Keratinocyte (primary cell): ENCODE results near the gene JADE2. TPM values are rescaled to one million over a fixed set of nuclear protein-coding genes. Genes with fewer than 3 reads are reported as not detected.

Experiments
- DNase-seq: peaks from one replicate; pipeline ENCODE4 v3.0.0-alpha.2; 2011; ENCODE audit warnings: low read depth, missing footprints, low spot score
- FAIRE-seq: peaks from 2 replicates; lab custom pipeline; 2011; peaks lifted over from hg19 to GRCh38; lab: Jason Lieb, UNC
- H2AFZ ChIP-seq: 2 replicates; pipeline ENCODE4 v1.6.0; 2012; ENCODE audit warnings: low read length, control low read depth, inconsistent platforms; ENCODE audit not compliant: control insufficient read depth
- H3K27ac ChIP-seq: 2 replicates; pipeline ENCODE4 v1.5.1; 2011; ENCODE audit warnings: low read length; ENCODE audit not compliant: control insufficient read depth, insufficient read depth
- H3K27me3 ChIP-seq: 3 replicates; pipeline ENCODE4 v1.6.0; 2011; ENCODE audit warnings: low read length; ENCODE audit not compliant: control insufficient read depth, insufficient read depth; ENCODE audit errors: extremely low read depth
- H3K36me3 ChIP-seq, 2 experiments: 2 replicates in 1 of 2; 3 replicates in 1 of 2; pipeline ENCODE4 v1.5.1; 2011; ENCODE audit warnings: low read length in 2 of 2, mild to moderate bottlenecking in 1 of 2; ENCODE audit not compliant: control insufficient read depth in 2 of 2, insufficient read depth in 2 of 2; ENCODE audit errors: extremely low read depth in 1 of 2
- H3K4me1 ChIP-seq: 3 replicates; pipeline ENCODE4 v1.5.1; 2011; ENCODE audit warnings: low read length; ENCODE audit not compliant: control insufficient read depth, insufficient read depth; ENCODE audit errors: extremely low read depth
- H3K4me2 ChIP-seq: 3 replicates; pipeline ENCODE4 v1.6.0; 2011; ENCODE audit warnings: low read depth, low read length; ENCODE audit not compliant: control insufficient read depth, insufficient read depth; ENCODE audit errors: extremely low read depth
- H3K4me3 ChIP-seq, 3 experiments: fragments of 200-600 bp in 1 of 3; sonication (generic) in 1 of 3; 2 replicates in 2 of 3; 3 replicates in 1 of 3; pipeline ENCODE4 v1.5.1; 2011 to 2016; ENCODE audit warnings: low read length in 3 of 3, mild to moderate bottlenecking in 3 of 3, control low read depth in 2 of 3, inconsistent platforms in 1 of 3, low read depth in 1 of 3, mixed read lengths in 1 of 3, mixed run types in 1 of 3, moderate library complexity in 1 of 3; ENCODE audit not compliant: control insufficient read depth in 2 of 3, insufficient read depth in 2 of 3; ENCODE audit errors: extremely low read depth in 1 of 3
- H3K79me2 ChIP-seq: 2 replicates; pipeline ENCODE4 v1.6.0; 2012; ENCODE audit warnings: low read length; ENCODE audit not compliant: control insufficient read depth, insufficient read depth
- H3K9ac ChIP-seq: 3 replicates; pipeline ENCODE4 v1.6.0; 2011; ENCODE audit warnings: low read length; ENCODE audit not compliant: control insufficient read depth, insufficient read depth; ENCODE audit errors: extremely low read depth
- H3K9me1 ChIP-seq: 3 replicates; pipeline ENCODE4 v1.6.0; 2011; ENCODE audit warnings: low read length; ENCODE audit not compliant: control insufficient read depth, insufficient read depth; ENCODE audit errors: extremely low read depth
- H3K9me3 ChIP-seq: 2 replicates; pipeline ENCODE4 v1.5.1; 2012; ENCODE audit warnings: low read depth, low read length; ENCODE audit not compliant: control insufficient read depth
- H4K20me1 ChIP-seq: 3 replicates; pipeline ENCODE4 v1.6.0; 2011; ENCODE audit warnings: low read length; ENCODE audit not compliant: control insufficient read depth, insufficient read depth; ENCODE audit errors: extremely low read depth
- EZH2 ChIP-seq: IDR thresholded peaks from one replicate; pipeline ENCODE4 v1.6.1; 2012; ENCODE audit warnings: inconsistent platforms, mild to moderate bottlenecking, low read length, moderate library complexity
- dilution Hi-C: fragments of 300-500 bp; cut with MboI; formaldehyde crosslinking; loops from one replicate; pipeline ENCODE4 v1.7.0; 2020; ENCODE audit warnings: low sequenced_read_pairs; ENCODE audit not compliant: extremely low pct_ligation_motif_present
- polyA plus RNA-seq, 5 experiments: library from polyadenylated mRNA; depleted of rRNA in 3 of 5; stranded (reverse) in 3 of 5; stranded (forward) in 1 of 5; unstranded in 1 of 5; fragments of >200 nt; gene quantifications; 1 replicate in 1 of 5; 2 replicates in 3 of 5; 3 replicates in 1 of 5; pipeline versions ENCODE4 v1.2.1 to v1.2.3, GENCODE V29; 2011 to 2012; ENCODE audit warnings: missing spikeins in 2 of 5, low read depth in 1 of 5, low replicate concordance in 1 of 5
- TF ChIP-seq, protein P1 (sequence below), 3 experiments: IDR thresholded peaks in 1 of 3; conservative IDR thresholded peaks in 1 of 3; optimal IDR thresholded peaks in 1 of 3; 2 replicates in 2 of 3; 3 replicates in 1 of 3; pipeline versions ENCODE3 to v1.5.1; 2011; ENCODE audit warnings: low read length in 3 of 3, mild to moderate bottlenecking in 3 of 3, moderate library complexity in 2 of 3, control low read depth in 1 of 3, inconsistent platforms in 1 of 3; ENCODE audit not compliant: insufficient read depth in 2 of 3; ENCODE audit errors: extremely low read depth in 1 of 3

Gene JADE2
- polyA plus RNA-seq, 1 donor (not counting 4 experiments of a cell fraction or from before 2014, with no cell fraction given): 11.1 TPM

DNA sequence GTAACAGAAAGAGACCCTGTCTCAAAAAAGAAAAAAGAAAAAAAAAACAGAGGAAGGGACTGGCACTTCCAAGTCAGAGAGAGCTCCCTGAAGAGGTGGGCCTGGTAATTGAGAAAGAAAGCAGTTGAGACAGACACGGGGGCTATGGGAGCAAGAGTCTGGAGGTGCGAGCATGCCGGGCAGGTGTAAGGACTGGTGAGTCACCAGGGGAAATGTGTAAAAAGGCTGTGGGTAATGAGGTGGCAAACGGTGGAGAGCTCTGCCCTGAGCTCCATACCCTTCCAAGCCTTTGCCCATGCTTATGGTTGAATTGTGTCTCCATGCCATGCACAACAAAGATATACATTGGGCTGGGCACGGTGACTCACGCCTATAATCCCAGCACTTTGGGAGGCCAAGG is 18.0 kb upstream of the JADE2 start:
- Histone ChIP-seq H2AFZ (no peak overlapping the region), H3K4me2 (no peak overlapping the region), H3K27me3 (no peaks in the 10 kb centered on the region), H3K9ac (no peak overlapping the region), H3K36me3 (no peaks in the 10 kb centered on the region), H3K4me1 (peaks cover 79% of the 10 kb centered on the region), H4K20me1 (no peaks in the 10 kb centered on the region), H3K27ac (no peak overlapping the region), H3K4me3 (no peak overlapping the region), H3K79me2 (no peaks in the 10 kb centered on the region), H3K9me3 (no peaks in the 10 kb centered on the region), H3K9me1 (no peaks in the 10 kb centered on the region)
- dilution Hi-C loops: no loop called here
- TF ChIP-seq, protein P1, sequence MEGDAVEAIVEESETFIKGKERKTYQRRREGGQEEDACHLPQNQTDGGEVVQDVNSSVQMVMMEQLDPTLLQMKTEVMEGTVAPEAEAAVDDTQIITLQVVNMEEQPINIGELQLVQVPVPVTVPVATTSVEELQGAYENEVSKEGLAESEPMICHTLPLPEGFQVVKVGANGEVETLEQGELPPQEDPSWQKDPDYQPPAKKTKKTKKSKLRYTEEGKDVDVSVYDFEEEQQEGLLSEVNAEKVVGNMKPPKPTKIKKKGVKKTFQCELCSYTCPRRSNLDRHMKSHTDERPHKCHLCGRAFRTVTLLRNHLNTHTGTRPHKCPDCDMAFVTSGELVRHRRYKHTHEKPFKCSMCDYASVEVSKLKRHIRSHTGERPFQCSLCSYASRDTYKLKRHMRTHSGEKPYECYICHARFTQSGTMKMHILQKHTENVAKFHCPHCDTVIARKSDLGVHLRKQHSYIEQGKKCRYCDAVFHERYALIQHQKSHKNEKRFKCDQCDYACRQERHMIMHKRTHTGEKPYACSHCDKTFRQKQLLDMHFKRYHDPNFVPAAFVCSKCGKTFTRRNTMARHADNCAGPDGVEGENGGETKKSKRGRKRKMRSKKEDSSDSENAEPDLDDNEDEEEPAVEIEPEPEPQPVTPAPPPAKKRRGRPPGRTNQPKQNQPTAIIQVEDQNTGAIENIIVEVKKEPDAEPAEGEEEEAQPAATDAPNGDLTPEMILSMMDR (optimal IDR thresholded peaks at IDR 0.05 in 1 of 3, IDR thresholded peaks at IDR 0.05 in 1 of 3, conservative IDR thresholded peaks at IDR 0.05 in 1 of 3; ENCODE audit: extremely low read depth in 1 of 3, insufficient read depth in 2 of 3, low read length in 3 of 3): no peak
- no peak for TF ChIP-seq EZH2
- DNase-seq (no peak), FAIRE-seq (no peak)

DNA sequence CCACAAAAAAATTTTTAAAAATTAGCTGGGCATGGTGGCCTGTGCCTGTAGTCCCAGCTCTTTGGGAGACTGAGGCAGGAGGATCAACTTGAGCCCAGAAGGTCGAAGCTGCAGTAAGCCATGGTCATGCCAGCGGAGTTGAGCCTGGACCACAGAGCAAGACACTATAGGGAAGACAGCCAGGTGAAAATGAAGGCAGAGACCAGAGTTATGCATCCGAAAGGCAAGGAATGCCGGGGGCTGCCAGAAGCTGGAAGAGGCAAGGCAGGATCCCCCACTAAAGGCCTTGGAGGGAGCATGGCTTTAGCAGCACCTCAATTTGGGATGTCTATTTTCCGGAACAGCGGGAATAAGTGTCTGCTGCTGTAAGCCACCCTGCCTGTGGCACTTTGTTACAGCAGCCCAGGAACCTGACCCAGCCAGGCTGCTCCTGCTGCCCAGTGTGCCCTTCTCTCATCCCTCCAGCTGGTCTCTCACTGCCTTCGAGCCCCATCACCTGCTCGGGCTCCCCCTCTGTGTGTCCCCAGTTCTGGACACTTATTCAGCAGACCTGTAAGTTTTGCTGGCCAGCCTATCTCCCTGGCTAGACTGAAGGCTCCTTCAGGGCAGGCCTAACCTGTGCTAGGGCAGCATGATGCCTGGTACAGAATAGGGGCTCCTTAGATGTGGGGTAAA is 16.8 kb upstream of the JADE2 start:
- Histone ChIP-seq H3K4me1 (peaks cover 72% of the 10 kb centered on the region), H3K9me3 (no peaks in the 10 kb centered on the region), H3K27ac (no peak overlapping the region), H3K36me3 (no peaks in the 10 kb centered on the region), H3K4me3 (no peak overlapping the region), H4K20me1 (no peaks in the 10 kb centered on the region), H3K9ac (no peak overlapping the region), H3K27me3 (no peaks in the 10 kb centered on the region), H3K79me2 (no peaks in the 10 kb centered on the region), H3K9me1 (no peaks in the 10 kb centered on the region), H3K4me2 (no peak overlapping the region), H2AFZ (no peak overlapping the region)
- no peak for TF ChIP-seq EZH2
- TF ChIP-seq, protein P1 (optimal IDR thresholded peaks at IDR 0.05 in 1 of 3, IDR thresholded peaks at IDR 0.05 in 1 of 3, conservative IDR thresholded peaks at IDR 0.05 in 1 of 3; ENCODE audit: extremely low read depth in 1 of 3, insufficient read depth in 2 of 3, low read length in 3 of 3): no peak
- DNase-seq: no peak
- dilution Hi-C loops: no loop called here
- no peak for FAIRE-seq
